BE2C (cell line): ENCODE results near the gene PBX4.

Experiments
- DNase-seq: peaks from one replicate; pipeline ENCODE4 v3.0.0-alpha.2; 2020
- H3K27me3 ChIP-seq: fragments of 250-450 bp; sonication (Bioruptor Pico); 2 replicates; pipeline ENCODE4 v1.5.1; 2020; ENCODE audit warnings: mild to moderate bottlenecking
- H3K36me3 ChIP-seq: fragments of 250-450 bp; sonication (Bioruptor Pico); 2 replicates; pipeline ENCODE4 v1.5.1; 2020; ENCODE audit warnings: mild to moderate bottlenecking
- H3K4me1 ChIP-seq: fragments of 250-450 bp; sonication (Bioruptor Pico); 2 replicates; pipeline ENCODE4 v1.5.1; 2020
- H3K4me3 ChIP-seq: 2 replicates; pipeline ENCODE4 v1.5.1; 2011; ENCODE audit warnings: low read depth, low read length
- H3K9me3 ChIP-seq: fragments of 250-450 bp; sonication (Bioruptor Pico); 2 replicates; pipeline ENCODE4 v1.5.1; 2020
- CTCF ChIP-seq: IDR thresholded peaks from 2 replicates; pipeline ENCODE4 v1.5.1; 2012; ENCODE audit warnings: mild to moderate bottlenecking, low read depth, low read length

PBX4 gene

GRCh38 chr19:19523177-19523576, 95.3 kb downstream of the PBX4 start:
- Histone ChIP-seq H3K4me1 (no peaks in the 10 kb centered on the region), H3K4me3 (no peak overlapping the region), H3K36me3 (peaks cover 26% of the 10 kb centered on the region)

GRCh38 chr19:19520989-19521388, 97.5 kb downstream of the PBX4 start:
- Histone ChIP-seq H3K9me3 (no peaks in the 10 kb centered on the region), H3K36me3 (peaks cover 15% of the 10 kb centered on the region), H3K4me1 (no peaks in the 10 kb centered on the region), H3K27me3 (no peaks in the 10 kb centered on the region), H3K4me3 (no peak overlapping the region)
- no peak for DNase-seq
- no peak for TF ChIP-seq CTCF

More at GRCh38 chr19:19523177-19523576, 95.3 kb downstream of the PBX4 start:
- Histone ChIP-seq H3K27me3 (no peaks in the 10 kb centered on the region), H3K9me3 (no peaks in the 10 kb centered on the region)
- DNase-seq, result no peak
- no peak for TF ChIP-seq CTCF

- Histone ChIP-seq H3K27me3 (no peaks in the 10 kb centered on the region), H3K4me1 (no peaks in the 10 kb centered on the region), H3K36me3 (peaks cover 10% of the 10 kb centered on the region), H3K9me3 (no peaks in the 10 kb centered on the region), H3K4me3 (no peak overlapping the region)
- TF ChIP-seq CTCF, result no peak
- DNase-seq, result no peak
These were observed 101.3 kb downstream of the PBX4 start for GRCh38 chr19:19517235-19517619.

GRCh38 chr19:19515642-19516519, 102.6 kb downstream of the PBX4 start, which contains the start of gene NDUFA13:
Gene NDUFA13, plus strand, starts transcription at chr19:19516225. Its CDS starts 14 bp downstream, at chr19:19516239.
- peak; percentile 91 for DNase-seq
- Histone ChIP-seq H3K4me1 (no peaks in the 10 kb centered on the region), H3K9me3 (no peaks in the 10 kb centered on the region), H3K27me3 (no peaks in the 10 kb centered on the region), H3K36me3 (peaks cover 10% of the 10 kb centered on the region), H3K4me3 (peak within 1 kb of the TSS; percentile 98)
- TF ChIP-seq CTCF, result no peak

GRCh38 chr19:19514881-19515641, 103.4 kb downstream of the PBX4 start, which contains the start of gene TSSK6:
Gene TSSK6, minus strand, starts transcription at chr19:19515548. Its CDS starts 121 bp downstream, at chr19:19515427.
- no peak for DNase-seq
- Histone ChIP-seq H3K4me1 (no peaks in the 10 kb centered on the region), H3K4me3 (peak within 1 kb of the TSS; percentile 98), H3K27me3 (no peaks in the 10 kb centered on the region), H3K9me3 (no peaks in the 10 kb centered on the region), H3K36me3 (peaks cover 7% of the 10 kb centered on the region)
- TF ChIP-seq CTCF, result no peak
